OCI-LY1 (cell line): Measurements from ENCODE around the gene ZDHHC11B.
"Not testable (repeated sequence)": the region's sequence is repeated elsewhere in the genome, so short reads cannot be mapped to it uniquely, and the experiment has no call there.

ENCODE experiments used
- H2AFZ ChIP-seq: fragments of 200-600 bp; sonication (generic), shearing (Covaris generic); 2 replicates; pipeline ENCODE4 v1.6.0; 2014; ENCODE audit warnings: antibody characterized with exemption, mild to moderate bottlenecking, low read length
- H3F3A ChIP-seq: fragments of 200-600 bp; sonication (generic), shearing (Covaris generic); 2 replicates; pipeline ENCODE4 v1.6.0; 2014; ENCODE audit warnings: mild to moderate bottlenecking, antibody characterized with exemption, low read length, moderate library complexity; ENCODE audit not compliant: insufficient read depth
- H3K27ac ChIP-seq: fragments of 200-600 bp; sonication (generic); 2 replicates; pipeline ENCODE4 v1.5.1; 2014; ENCODE audit warnings: low read length, mixed run types, mild to moderate bottlenecking, low read depth; ENCODE audit not compliant: poor library complexity, severe bottlenecking
- H3K27me3 ChIP-seq: fragments of 200-600 bp; sonication (generic); 2 replicates; pipeline ENCODE4 v1.6.0; 2014; ENCODE audit warnings: antibody characterized with exemption, mild to moderate bottlenecking, low read length, moderate library complexity; ENCODE audit not compliant: insufficient read depth
- H3K36me3 ChIP-seq: fragments of 200-600 bp; sonication (generic); 2 replicates; pipeline ENCODE4 v1.6.1; 2014; ENCODE audit warnings: mild to moderate bottlenecking, antibody characterized with exemption, low read length, moderate library complexity, mixed read lengths; ENCODE audit not compliant: insufficient read depth
- H3K4me1 ChIP-seq: fragments of 200-600 bp; sonication (generic); 2 replicates; pipeline ENCODE4 v1.5.1; 2014; ENCODE audit warnings: mild to moderate bottlenecking, low read length, moderate library complexity; ENCODE audit not compliant: insufficient read depth, severe bottlenecking
- H3K4me2 ChIP-seq: fragments of 200-600 bp; sonication (generic), shearing (Covaris generic); 2 replicates; pipeline ENCODE4 v1.6.1; 2014; ENCODE audit warnings: low read length
- H3K4me3 ChIP-seq: fragments of 200-600 bp; sonication (generic); 2 replicates; pipeline ENCODE4 v1.5.1; 2014; ENCODE audit warnings: low read length, low read depth, mild to moderate bottlenecking, mixed read lengths; ENCODE audit not compliant: poor library complexity, severe bottlenecking
- H3K79me2 ChIP-seq: fragments of 200-600 bp; shearing (Covaris generic); 2 replicates; pipeline ENCODE4 v1.6.1; 2016; ENCODE audit warnings: mixed run types, low read length, mixed read lengths; ENCODE audit not compliant: insufficient read depth
- H3K9ac ChIP-seq: fragments of 200-600 bp; sonication (generic), shearing (Covaris generic); 2 replicates; pipeline ENCODE4 v1.6.1; 2014; ENCODE audit warnings: mild to moderate bottlenecking, low read length, mixed read lengths
- H3K9me2 ChIP-seq: fragments of 200-600 bp; sonication (generic), shearing (Covaris generic); 2 replicates; pipeline ENCODE4 v1.6.1; 2014; ENCODE audit warnings: low read depth, mild to moderate bottlenecking, low read length, mixed read lengths
- H3K9me3 ChIP-seq: fragments of 200-600 bp; shearing (Covaris generic); 2 replicates; pipeline ENCODE4 v1.6.1; 2014; ENCODE audit warnings: low read length, mixed read lengths
- H4K20me1 ChIP-seq: fragments of 200-600 bp; sonication (generic), shearing (Covaris generic); 2 replicates; pipeline ENCODE4 v1.6.0; 2016; ENCODE audit warnings: mild to moderate bottlenecking, low read length; ENCODE audit not compliant: insufficient read depth
- EZH2 ChIP-seq: fragments of 200-600 bp; sonication (generic), shearing (Covaris generic); IDR thresholded peaks from 2 replicates; pipeline ENCODE4 v1.8.0; 2017; ENCODE audit warnings: borderline replicate concordance, mixed run types, mild to moderate bottlenecking, antibody characterized with exemption, low read length, moderate library complexity, mixed read lengths
- TF ChIP-seq, protein P1 (sequence below): fragments of 200-600 bp; sonication (generic), shearing (Covaris generic); IDR thresholded peaks from 2 replicates; pipeline ENCODE4 v1.5.1; 2017; ENCODE audit warnings: mild to moderate bottlenecking, antibody characterized with exemption, low read length, moderate library complexity, mixed read lengths

The ZDHHC11B gene

DNA sequence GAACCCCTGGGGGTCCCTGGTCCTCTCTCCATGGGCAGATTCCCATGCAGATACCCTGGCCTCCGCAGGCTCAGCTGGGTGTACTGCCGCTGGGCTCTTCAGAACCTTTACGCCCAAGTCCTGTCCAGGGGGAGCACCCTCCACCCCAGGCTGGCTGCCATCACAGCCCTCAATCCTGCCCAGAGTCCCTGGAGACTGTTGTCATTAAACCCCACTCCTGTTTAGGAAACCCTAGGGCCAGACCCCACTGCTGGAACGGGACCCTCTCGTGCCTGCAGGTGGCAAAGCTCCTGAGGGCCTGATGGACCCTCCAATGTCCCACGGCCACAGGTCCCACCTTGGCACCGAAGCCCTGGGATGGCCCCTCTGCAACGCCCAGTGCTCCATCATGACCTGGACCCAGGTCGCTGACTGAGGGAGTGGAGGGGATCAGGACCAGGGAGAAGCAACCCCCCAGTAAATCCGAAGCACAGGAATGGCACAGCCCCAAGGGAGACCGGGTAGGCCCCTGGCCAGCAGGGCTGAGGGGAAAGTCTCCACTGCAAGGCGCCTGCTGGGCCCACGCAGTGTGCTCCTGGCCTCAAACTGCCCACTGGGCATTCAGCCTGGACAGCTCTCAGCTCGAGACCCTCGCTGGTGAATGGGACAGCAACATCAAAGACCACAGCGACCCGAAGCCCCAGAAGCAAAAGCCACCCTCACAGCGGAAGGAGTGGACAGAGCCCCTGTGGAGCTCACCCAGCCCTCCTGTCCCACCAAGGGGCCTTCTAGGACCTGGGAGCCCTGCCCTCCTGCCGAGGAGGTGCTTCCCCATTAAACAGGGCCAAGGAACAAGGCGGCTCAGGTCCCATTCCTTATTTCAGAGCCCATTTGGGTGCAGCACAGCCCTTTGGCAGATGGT is 8.3 kb downstream of the ZDHHC11B start:
- Histone ChIP-seq H3K4me3 (no peak overlapping the region), H3K27ac (no peak overlapping the region), H3K36me3 (no peaks in the 10 kb centered on the region), H3K9me2 (no peaks in the 10 kb centered on the region), H2AFZ (no peak overlapping the region), H3F3A (no peaks in the 10 kb centered on the region), H3K27me3 (no peaks in the 10 kb centered on the region), H3K9me3 (no peaks in the 10 kb centered on the region), H4K20me1 (no peaks in the 10 kb centered on the region), H3K9ac (no peak overlapping the region), H3K4me2 (no peak overlapping the region), H3K79me2 (no peaks in the 10 kb centered on the region), H3K4me1 (no peaks in the 10 kb centered on the region)
- TF ChIP-seq, protein P1, sequence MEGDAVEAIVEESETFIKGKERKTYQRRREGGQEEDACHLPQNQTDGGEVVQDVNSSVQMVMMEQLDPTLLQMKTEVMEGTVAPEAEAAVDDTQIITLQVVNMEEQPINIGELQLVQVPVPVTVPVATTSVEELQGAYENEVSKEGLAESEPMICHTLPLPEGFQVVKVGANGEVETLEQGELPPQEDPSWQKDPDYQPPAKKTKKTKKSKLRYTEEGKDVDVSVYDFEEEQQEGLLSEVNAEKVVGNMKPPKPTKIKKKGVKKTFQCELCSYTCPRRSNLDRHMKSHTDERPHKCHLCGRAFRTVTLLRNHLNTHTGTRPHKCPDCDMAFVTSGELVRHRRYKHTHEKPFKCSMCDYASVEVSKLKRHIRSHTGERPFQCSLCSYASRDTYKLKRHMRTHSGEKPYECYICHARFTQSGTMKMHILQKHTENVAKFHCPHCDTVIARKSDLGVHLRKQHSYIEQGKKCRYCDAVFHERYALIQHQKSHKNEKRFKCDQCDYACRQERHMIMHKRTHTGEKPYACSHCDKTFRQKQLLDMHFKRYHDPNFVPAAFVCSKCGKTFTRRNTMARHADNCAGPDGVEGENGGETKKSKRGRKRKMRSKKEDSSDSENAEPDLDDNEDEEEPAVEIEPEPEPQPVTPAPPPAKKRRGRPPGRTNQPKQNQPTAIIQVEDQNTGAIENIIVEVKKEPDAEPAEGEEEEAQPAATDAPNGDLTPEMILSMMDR, result no peak
- TF ChIP-seq EZH2, result no peak

DNA sequence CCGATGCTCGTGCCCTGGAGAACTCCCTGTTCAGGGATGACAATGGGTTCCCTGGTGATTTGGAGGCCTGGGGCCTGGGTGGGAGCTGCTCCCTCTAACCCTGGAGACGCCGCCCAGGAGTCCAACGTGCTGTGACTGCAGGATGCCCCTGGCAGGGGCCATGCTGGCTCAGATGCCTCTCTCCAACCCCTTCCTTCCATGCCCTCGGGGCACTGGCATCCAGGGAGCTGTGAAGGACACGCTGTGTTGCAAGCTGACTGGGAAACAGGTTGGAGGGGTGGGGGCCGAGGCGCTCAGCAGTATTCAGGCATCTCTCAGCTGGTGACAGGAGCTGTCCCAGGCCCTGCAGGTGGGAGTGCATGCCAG is 9.0 kb downstream of the ZDHHC11B start:
- not testable (repeated sequence) for H2AFZ ChIP-seq, H3K4me1 ChIP-seq, H3K27me3 ChIP-seq, H4K20me1 ChIP-seq, H3K9me2 ChIP-seq, H3K79me2 ChIP-seq, H3K4me2 ChIP-seq, H3K9me3 ChIP-seq, H3F3A ChIP-seq, H3K9ac ChIP-seq, H3K27ac ChIP-seq, H3K36me3 ChIP-seq, H3K4me3 ChIP-seq

DNA sequence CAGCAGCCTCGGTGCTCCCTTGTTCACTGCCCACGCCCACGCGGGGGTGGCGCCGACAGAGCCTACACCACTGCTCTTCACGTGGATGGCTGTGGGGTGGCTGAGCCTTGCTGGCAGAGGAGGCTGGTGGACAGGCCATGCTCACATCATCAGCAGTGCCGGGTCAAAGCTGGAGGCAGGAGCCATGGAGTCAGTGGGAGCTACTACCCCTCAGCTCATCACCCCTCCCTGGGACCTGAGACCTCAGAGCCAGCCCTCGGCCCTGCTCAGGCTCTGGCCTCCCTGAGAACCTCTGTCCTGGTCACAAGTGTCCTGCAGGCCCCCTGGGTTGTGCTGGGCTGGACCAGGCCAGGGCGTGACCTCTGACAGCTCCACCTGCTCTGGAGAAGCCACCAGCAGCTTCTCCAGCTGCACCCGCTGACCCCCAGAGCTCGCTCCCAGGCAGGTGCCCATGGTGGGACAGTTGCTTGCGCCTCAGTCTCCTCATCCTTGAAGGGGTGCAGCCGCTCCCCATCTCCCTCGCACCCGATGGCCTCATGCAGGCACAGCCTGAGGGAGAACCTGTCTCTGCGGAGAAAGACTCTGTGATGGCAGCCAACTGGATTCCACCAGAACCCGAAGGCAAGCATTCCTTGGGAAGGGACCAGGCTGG is 9.5 kb downstream of the ZDHHC11B start:
- H2AFZ ChIP-seq, H3F3A ChIP-seq, H3K27me3 ChIP-seq, H3K27ac ChIP-seq, H3K9me2 ChIP-seq, H3K4me1 ChIP-seq, H4K20me1 ChIP-seq, H3K4me2 ChIP-seq, H3K9me3 ChIP-seq, H3K4me3 ChIP-seq, H3K36me3 ChIP-seq, H3K9ac ChIP-seq, H3K79me2 ChIP-seq: not testable (repeated sequence)

DNA sequence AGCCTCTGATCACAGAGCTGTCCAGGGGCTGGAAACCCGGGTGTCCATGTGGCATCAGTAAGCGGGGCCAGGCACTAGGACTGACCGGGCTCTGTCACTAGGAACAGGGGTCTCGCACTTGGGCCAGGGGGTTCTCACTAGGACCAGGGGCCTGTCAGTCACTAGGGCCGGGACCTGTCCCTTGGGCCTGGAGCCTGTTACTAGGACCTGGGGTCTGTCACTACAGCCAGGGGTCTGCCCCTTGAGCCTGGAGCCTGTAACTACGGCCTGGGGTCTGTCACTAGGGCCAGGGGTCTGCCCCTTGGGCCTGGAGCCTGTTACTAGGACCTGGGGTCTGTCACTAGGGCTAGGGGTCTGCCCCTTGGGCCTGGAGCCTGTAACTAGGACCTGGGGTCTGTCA is 10.2 kb downstream of the ZDHHC11B start:
- not testable (repeated sequence) for H3K9me2 ChIP-seq, H3K27ac ChIP-seq, H4K20me1 ChIP-seq, H3K4me1 ChIP-seq, H3K4me3 ChIP-seq, H3F3A ChIP-seq, H3K4me2 ChIP-seq, H3K9ac ChIP-seq, H3K79me2 ChIP-seq, H3K9me3 ChIP-seq, H3K27me3 ChIP-seq, H2AFZ ChIP-seq, H3K36me3 ChIP-seq
